Mammary epithelial cell (primary cell): ENCODE results near the gene SETD5.

Experiments used
- CTCF ChIP-seq, 2 donors: IDR thresholded peaks in 1 of 2; conservative IDR thresholded peaks in 1 of 2; 2 replicates each; pipeline ENCODE4 v1.5.1; 2011 to 2012; ENCODE audit warnings: inconsistent platforms in 2 of 2, low read length in 2 of 2, mild to moderate bottlenecking in 2 of 2, control low read depth in 1 of 2, low read depth in 1 of 2; ENCODE audit not compliant: insufficient read depth in 1 of 2; ENCODE audit errors: extremely low read depth in 1 of 2
- EZH2 ChIP-seq: IDR thresholded peaks from 2 replicates; pipeline ENCODE4 v1.6.1; 2012; ENCODE audit warnings: low read length, inconsistent platforms, borderline replicate concordance

DNA sequence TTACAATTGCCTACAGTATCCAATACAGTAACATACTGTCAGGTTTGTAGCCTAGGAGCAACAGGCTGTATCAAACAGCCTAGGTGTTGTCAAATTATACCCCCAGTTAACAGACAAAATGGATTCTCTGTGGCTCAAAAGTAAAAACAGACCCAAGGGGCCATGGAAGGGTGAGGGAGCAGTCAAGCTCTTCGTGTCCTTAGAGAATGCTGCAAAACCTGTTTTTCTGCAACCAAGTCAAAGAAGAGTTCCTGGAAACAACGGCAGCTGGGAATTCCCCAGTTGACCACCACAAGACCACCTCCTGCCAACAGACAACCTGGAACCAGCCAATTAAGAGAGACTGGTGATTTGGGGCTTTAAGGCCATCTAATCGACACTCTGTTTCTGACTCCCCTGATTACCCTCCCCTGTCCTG, 45.7 kb upstream of the SETD5 start:
- TF ChIP-seq CTCF (conservative IDR thresholded peaks at IDR 0.05 in 1 of 2, IDR thresholded peaks at IDR 0.05 in 1 of 2; ENCODE audit: extremely low read depth in 1 of 2, insufficient read depth in 1 of 2, low read depth in 1 of 2, low read length in 2 of 2) = no peak
- no peak for TF ChIP-seq EZH2
